ENCODE data around the gene NUDT8.
"Not testable (repeated sequence)": the region's sequence is repeated elsewhere in the genome, so short reads cannot be mapped to it uniquely, and the experiment has no call there.

DNA sequence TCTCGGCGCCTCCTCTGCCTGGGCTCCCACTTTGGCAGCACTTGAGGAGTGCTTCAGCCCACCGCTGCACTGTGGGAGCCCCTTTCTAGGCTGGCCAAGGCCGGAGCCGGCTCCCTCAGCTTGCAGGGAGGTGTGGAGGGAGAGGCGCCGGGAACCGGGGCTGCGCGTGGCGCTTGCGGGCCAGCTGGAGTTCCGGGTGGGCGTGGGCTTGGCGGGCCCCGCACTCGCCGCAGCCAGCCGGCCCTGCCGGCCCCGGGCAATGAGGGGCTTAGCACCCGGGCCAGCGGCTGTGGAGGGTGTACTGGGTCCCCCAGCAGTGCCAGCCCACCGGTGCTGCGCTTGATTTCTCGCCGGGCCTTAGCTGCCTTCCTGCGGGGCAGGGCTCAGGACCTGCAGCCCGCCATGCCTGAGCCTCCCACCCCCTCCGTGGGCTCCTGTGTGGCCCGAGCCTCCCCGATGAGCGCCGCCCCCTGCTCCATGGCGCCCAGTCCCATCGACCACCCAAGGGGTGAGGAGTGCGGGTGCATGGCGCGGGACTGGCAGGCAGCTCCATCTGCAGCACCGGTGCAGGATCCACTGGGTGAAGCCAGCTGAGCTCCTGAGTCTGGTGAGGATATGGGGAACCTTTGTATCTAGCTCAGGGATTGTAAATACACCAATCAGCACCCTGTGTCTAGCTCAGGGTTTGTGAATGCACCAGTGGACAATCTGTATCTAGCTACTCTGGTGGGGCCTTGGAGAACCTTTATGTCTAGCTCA, 10.7 kb downstream of the NUDT8 start:
- TF ChIP-seq POLR2A (IDR thresholded peaks at IDR 0.05; ENCODE audit: low read length); GATA1 (IDR thresholded peaks at IDR 0.05; ENCODE audit: low read depth, low read length): not testable (repeated sequence)

Measured in erythroblast (primary cell).